ENCODE data around the gene GFER. TPM values are rescaled to one million over a fixed set of nuclear protein-coding genes. Genes with fewer than 3 reads are reported as not detected.

Gene GFER
- total RNA-seq, 2 donors from 2014 or later, result 18.1 to 20.6 TPM

DNA sequence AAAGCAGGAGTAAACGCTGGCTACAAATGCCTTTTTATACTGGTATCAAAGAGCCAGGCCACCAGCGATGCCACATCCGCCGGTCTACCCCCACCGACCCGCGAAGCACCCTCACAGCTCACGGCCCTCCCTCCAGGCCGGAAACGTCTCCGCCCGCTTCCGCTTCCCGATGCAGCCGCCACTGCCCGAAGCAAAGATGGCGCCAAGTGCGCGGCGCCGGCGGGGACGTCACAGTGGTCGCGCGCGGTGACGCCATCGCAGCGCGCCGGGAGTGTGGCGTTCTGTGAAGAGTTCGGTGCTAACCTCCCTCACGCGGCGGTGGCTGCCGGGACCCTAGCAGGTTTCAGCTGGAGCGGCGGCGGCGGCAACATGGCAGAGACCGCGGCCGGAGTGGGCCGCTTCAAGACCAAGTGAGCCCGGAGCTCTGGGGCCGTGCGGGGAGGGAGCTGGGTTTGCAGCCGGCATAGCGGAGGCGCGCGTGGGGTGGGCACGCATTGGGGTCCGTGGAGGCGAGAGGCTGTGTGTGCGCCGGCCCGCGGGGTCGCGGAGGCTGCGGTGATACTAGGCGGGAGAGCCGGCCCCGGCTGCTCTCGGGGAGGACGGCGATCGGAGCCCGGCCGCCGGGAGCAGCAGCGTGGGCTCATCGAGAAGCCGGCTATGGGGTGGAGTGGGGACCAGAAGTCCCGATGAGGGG is 12.1 kb upstream of the GFER start, which contains the start of gene TBL3:
TBL3 (plus strand) TSS at position 258 of the 694 bp plus-strand sequence; CDS start at position 370, 112 bp downstream.
- DNase-seq (peak; percentile 94), ATAC-seq (peak; percentile 96 to 97)
- intact Hi-C loops (cut with DNase I), result no loop called here

DNA sequence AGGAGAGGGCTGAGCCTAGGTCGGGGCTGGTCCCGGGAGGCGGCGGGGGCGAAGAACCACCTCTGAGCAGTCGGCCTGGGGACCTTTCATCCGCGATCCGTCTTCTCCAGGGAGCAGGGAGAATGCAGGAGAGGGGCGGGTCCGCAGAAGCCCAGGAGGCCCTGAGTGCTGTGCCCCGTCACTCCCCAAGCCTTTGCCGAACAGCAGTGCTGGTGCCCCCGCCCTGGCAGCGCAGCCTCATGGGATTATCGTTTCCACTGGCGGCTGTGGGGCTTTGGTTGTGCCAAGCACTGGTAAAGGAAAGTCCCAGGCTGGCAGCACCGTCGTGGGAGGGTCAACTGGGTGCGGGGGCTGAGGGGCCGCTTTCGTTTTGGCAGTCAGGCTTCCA is 11.5 kb upstream of the GFER start:
- ATAC-seq (no peak), DNase-seq (peak; percentile 25)
- intact Hi-C loops (cut with DNase I), result no loop called here

DNA sequence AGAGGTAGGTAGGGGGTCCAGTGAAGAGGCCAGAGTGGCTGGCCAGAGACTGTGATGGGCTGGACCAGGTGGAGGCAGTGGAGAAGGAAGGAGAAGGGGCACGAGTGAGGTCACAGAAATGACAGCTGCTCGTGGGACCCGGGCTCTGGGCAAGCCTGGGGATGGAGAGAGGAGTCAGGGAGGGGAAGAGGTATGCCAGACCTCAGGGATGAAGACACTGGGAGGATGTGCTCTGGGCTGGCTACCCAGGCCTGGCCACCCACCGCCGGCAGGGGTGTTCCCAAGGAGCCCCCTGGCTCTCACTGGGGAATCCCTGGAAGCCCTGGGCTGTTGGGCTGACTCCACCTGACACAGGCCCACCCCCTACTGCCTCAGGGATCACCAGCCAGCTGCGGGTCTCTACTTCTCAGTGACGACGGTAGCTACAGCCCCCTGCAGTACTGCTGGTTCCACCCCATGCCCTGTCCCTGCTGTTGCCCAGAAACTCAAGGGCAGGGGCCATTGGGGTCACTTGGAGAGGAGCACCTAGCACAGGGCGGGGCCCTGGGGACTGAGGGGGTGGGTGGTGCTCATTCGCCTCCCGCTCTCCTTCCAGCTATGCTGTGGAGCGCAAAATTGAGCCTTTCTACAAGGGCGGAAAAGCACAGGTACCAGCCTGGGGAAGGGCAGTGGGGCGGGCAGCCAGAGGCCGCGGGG is 10.4 kb upstream of the GFER start:
- ATAC-seq, result no peak
- intact Hi-C loops (cut with DNase I), result no loop called here
- DNase-seq, result peak; percentile 21

DNA sequence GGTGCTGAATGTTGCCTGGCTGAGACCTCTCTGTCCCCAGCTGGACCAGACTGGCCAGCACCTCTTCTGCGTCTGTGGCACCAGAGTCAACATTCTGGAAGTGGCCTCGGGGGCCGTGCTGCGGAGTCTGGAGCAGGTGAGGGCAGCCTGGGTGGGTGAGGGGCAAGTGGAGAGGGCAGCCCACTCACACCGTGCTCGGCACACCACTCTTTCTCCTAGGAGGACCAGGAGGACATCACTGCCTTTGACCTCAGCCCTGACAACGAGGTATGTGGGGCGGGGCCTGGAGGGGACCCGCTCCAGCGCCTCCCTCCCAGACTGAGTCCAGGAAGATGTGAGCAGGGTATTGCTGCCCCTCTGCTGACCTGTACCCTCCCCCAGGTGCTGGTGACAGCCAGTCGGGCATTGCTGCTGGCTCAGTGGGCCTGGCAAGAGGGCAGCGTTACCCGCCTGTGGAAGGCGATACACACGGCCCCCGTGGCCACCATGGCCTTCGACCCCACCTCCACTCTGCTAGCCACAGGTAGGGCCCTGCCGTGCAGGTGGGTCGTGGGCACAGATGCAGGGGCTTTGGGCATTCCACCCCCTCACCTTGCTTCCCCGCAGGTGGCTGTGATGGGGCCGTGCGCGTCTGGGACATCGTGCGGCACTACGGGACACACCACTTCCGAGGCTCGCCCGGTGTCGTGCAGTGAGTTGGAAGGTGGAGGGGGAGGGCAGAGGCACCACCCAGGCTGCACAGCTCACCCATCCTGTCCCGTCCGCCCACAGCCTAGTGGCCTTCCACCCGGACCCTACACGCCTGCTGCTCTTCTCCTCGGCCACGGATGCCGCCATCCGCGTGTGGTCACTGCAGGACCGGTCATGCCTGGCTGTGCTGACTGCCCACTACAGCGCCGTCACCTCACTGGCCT is 9.6 kb upstream of the GFER start:
- peak; percentile 17 for DNase-seq
- intact Hi-C loops (cut with DNase I), result no loop called here
- no peak for ATAC-seq

DNA sequence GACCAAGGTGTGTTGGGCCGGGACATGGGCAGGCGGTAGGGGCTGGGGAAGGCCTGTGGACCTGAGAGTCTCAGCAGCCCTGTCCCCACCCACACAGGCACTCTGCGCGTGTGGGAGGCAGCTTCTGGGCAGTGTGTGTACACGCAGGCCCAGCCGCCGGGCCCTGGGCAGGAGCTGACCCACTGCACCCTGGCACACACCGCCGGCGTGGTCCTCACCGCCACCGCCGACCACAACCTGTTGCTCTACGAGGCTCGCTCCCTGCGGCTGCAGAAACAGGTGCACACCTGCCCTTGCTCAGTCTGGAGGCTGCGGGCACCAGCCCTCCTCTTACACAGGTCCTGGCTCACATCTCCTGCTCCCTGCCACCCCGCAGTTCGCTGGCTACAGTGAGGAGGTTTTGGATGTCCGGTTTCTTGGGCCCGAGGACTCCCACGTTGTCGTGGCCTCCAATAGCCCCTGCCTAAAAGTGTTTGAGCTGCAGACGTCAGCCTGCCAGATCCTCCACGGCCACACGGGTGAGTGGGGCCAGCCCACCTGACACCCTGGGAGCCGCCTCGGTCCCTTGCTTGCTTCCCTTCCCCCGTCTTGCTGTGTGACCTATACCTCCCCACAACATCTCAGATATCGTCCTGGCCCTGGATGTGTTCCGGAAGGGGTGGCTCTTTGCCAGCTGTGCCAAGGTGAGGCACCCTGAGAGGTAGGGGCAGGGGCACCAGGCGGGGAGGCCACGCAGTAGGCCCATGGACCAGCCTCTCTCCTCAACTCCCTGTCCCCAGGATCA is 8.4 kb upstream of the GFER start:
- DNase-seq, result no peak
- intact Hi-C loops (cut with DNase I), result no loop called here
- ATAC-seq, result no peak

DNA sequence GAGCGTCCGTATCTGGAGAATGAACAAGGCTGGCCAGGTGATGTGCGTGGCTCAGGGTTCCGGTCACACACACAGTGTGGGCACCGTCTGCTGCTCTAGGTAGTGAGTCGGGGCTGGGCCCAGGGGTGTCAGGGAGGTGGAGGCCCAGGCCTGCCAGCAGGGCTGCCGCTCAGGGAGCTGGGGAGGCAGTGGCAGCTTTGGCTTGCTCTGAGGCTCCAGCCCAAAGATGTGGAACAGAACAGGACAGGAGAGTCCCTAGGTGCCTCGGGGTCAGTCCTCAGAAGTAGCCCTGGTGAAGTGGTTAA is 7.8 kb upstream of the GFER start:
- DNase-seq, result no peak
- intact Hi-C loops (cut with DNase I), result no loop called here
- ATAC-seq, result no peak

DNA sequence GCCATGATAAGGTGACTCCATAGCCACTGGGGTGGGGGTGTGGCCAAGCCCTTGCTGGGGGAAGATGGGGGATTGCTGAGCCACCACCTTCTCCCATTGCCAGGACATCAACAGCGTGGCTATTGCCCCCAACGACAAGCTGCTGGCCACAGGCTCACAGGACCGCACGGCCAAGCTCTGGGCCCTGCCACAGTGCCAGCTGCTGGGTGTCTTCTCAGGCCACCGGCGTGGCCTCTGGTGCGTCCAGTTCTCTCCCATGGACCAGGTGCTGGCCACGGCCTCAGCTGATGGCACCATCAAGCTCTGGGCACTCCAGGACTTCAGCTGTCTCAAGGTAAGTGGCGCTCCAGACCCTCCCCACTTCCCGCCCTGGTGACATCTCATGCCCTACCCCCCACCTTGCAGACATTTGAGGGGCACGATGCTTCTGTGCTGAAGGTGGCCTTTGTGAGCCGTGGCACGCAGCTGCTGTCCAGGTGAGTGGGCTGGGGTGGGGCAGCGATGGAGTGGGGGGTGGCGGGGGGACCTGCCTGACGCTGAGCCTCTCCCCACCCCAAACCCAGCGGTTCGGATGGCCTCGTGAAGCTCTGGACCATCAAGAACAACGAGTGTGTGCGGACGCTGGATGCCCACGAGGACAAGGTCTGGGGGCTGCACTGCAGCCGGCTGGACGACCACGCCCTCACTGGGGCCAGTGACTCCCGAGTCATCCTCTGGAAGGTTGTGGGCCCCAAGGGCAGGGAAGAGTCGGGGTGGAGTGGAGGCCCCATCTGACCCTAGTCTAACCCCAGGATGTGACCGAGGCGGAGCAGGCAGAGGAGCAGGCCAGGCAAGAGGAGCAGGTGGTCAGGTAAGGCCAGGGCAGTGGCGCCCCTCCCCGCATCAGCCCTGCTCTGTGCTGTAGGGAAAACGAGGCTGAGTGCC is 6.8 kb upstream of the GFER start:
- ATAC-seq, result no peak
- intact Hi-C loops (cut with DNase I), result no loop called here
- DNase-seq, result no peak

DNA sequence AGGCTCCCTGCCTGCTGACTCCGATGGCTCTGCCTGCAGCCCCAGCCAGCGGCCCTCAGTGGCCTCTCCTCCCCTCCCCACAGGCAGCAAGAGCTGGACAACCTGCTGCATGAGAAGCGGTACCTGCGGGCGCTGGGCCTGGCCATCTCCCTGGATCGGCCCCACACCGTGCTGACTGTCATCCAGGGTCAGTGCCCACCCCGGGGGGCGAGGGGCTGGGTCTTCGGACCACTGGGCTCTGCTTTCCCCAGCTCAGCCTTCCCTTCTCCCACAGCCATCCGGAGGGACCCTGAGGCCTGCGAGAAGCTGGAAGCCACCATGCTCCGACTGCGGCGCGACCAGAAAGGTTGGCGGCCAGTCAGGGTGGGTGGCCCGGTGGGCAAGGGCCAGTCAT is 6.1 kb upstream of the GFER start:
- intact Hi-C loops (cut with DNase I), result no loop called here
- DNase-seq (no peak), ATAC-seq (no peak)

DNA sequence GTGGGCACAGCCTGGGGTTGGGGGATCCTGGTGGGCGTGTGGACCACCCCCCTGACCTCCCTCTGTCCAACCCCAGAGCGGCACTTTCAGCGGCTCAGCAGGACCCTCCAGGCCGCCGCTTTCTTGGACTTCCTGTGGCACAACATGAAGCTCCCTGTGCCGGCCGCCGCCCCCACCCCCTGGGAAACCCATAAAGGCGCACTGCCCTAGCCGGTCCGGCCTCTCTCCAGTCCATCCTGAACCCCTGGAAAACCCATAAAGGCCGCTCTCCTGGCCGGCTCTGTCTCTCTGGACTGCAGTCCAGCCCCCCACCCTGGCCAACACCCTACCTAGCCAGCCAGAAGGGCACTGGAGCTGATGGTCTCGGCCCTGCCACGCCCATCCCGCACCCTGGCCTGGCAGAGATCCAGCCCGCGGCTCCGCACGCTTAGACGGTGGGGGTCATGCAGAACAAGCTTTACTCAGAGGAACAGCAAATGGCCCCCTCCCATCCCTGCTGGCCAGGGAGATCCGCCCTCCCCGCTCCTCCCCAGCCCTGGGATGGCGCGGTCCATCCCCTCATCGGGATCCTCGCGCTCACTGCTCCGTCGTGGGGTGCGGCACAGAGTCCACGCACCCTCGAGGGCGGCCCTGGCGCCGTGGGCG is 5.4 kb upstream of the GFER start:
- DNase-seq, result no peak

DNA sequence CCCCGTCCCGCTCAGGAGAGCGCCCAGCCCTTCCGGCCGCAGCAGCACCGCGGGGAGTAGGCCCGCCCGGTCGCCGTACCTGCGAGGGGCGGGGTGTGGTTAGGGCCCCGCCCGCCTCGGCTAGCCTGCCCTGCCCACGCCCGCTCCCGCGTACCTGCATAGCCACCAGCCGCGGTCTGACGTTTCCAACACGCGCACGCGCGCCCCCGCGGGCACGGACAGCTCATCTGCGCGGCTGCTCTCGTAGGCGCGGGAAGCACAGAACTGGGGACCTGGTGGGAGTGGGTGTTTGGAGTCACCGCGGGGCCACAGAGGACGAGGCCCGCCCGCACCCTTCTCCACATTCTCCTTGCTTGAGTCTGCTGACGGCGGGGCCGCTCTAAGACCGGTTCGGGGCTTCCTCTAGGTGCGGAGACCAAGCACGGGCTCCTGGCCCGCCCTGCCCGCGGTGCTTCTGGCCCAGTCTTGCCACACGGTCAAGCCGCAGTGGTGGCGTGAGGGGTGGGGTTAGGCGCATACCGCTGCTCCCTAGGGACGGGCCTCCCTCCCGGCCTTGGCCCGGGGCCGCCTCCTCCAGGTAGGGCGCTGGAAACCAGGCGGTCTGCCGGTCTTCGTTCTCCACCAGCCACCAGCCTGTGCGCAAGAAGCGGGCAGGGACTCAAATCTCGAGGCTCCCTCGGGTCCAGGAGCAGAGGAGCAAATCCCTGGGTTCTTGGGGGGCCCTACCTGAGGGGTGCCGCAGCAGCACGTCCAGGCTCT is 4.5 kb upstream of the GFER start:
- intact Hi-C loops (cut with DNase I), result no loop called here
- no peak for DNase-seq
- peak in 1 of 2 donors; percentile 4 for ATAC-seq

More for the DNA sequence above, 5.4 kb upstream of the GFER start:
- ATAC-seq, result no peak
- intact Hi-C loops (cut with DNase I), result no loop called here

DNA sequence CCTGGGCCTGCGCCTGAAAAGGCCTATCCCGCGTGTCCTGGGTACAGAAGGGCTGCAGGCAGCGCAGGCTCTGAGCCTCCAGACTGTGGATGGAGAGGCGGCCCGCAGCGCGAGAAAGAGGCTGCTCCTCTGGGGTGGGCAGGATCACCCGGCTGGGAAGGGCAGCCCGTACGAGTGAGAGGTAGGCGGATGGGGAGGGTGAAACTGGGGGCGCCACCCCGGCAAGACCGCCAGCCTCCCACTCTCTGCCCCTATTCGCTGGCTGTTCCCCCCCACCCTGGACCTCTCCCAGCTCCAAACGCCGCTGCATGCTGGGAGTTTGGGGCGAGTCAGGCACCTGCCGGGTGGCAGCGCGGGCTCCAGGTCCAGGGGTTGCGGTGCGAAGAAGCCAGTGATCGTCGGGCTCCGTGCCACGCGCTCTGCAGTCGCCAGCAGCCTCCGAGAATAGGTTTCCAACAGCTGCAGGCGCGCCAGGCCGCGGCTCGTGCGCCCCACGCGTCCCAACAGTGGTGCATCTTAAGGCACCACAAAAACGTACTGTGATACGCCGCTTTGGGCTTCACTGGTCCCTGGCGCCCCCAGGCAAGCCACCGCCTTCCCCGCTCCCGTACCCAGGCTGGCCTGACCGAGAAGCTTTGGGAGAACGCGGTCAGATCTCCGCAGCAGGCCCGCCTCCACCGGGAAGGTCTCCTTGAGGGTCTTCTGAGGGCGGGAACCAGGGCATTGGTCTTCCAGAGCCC is 3.8 kb upstream of the GFER start:
- DNase-seq (no peak), ATAC-seq (no peak)
- intact Hi-C loops (cut with DNase I), result no loop called here

DNA sequence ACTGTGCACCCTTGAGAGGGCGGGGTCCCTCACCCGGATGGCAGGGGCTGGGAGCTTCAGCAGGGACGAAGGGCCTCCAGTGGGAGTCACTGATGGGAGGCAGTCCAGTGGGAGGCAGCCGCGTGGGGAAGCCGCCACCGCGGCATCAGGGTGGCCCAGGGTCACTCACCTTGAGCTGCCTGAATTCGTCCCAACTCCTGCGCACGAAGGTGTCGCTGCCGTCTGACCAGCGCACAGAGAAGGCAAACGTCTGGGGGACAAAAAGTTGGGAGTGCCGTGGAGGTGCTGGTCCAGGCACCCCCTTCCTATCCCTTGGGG is 3.3 kb upstream of the GFER start:
- no peak for DNase-seq
- intact Hi-C loops (cut with DNase I), result no loop called here
- ATAC-seq, result no peak

DNA sequence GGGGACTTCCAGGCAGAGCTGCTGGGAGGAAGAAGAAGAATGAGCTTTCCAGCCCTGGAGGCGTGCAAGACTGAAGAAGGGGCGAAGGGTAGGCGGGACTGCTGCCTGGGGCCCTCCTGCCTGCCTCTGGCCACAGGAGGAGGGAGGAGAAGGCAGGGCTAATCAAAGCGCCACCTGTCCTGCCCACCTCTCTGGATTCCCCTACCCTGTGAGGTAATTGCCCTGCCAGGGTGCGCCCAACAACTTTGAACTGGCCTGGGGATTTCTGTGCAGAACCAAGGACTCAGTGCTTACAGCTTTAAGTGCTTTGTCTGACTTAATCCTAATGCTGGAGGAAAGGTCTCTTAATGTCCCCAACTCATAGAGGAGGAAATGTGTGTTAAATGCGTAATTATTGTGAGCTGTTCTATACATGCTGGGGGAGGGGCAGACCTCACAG is 2.6 kb upstream of the GFER start, which contains the start of gene NOXO1:
NOXO1 (minus strand) TSS at position 72 of the 439 bp plus-strand sequence. CDS start 290 bp downstream, outside the sequence.
- intact Hi-C loops (cut with DNase I), result no loop called here
- ATAC-seq (no peak), DNase-seq (no peak)

DNA sequence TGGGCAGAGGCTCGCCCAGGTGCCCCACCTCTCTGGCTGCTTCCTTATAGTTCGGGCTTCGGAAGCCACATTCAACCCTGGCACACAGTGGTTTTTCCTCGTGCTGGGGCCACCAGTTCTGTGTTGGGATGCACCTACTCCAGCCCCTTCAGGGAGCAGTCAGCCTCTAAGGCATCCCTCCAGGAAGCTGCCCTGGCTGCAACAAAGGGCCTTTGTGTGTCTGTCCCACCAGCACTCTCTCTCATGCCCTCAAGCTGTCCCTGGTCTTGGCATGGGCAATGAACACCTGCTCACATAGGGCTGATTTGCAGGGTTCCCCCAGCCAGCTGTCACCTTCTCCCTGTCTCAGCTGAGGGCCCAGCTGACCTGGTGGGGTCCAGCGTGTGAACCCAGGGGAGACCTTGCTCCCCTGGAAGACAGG is 2.0 kb upstream of the GFER start:
- intact Hi-C loops (cut with DNase I), result no loop called here
- ATAC-seq (no peak), DNase-seq (no peak)

DNA sequence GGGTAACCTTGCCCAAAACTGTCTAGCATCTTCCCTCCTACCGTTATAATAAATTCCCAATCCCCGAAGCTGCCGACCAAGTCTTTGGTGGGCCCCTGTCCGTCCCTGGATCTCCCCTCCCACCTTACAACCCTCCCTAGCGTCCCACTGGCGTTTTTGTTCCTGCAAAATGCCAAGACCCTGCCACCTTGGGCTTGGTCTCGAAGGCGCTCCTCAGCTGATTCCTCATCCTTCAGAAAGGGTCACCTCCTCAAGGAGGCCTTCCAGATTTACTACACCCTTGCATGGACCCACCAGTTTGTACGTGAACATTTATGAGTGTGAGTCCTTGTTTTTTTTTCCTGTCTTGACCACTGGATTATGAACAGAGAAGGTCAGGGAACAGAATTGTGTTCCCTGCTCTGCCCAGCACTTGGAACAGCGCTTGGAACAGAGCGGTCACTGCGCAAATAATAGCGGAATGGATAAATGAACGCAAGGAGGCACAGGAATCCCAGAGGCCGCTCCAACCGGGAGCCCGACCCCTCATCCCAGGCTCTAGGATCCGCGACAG is 926 bp upstream of the GFER start:
- ATAC-seq (no peak), DNase-seq (no peak)
- intact Hi-C loops (cut with DNase I), result no loop called here

Measured in left cardiac atrium (tissue), 4 donors.